GM12878 (cell line): Measurements from ENCODE around the gene CRYBB1.

Source experiments
- CREB1 ChIP-seq: IDR thresholded peaks from 2 replicates; pipeline ENCODE4 v1.6.1; 2012; ENCODE audit warnings: low read depth, mild to moderate bottlenecking, inconsistent platforms
- MXI1 ChIP-seq: fragments of 150-350 bp; IDR thresholded peaks from 2 replicates; pipeline ENCODE4 v1.6.1; 2011; ENCODE audit warnings: low read depth, mild to moderate bottlenecking, inconsistent platforms, low read length, improper control_type of control experiment
- NFYB ChIP-seq: IDR thresholded peaks from 2 replicates; pipeline ENCODE4 v1.6.1; 2011; ENCODE audit warnings: low read depth, mild to moderate bottlenecking, low read length, improper control_type of control experiment, moderate library complexity; ENCODE audit not compliant: insufficient read depth
- SREBF2 ChIP-seq: IDR thresholded peaks from 2 replicates; pipeline ENCODE4 v1.6.1; 2012; ENCODE audit warnings: mild to moderate bottlenecking, low read length
- TARDBP ChIP-seq: IDR thresholded peaks from 2 replicates; pipeline ENCODE4 v1.6.1; 2016; ENCODE audit warnings: borderline replicate concordance
- ZNF217 ChIP-seq: fragments of 450-650 bp; IDR thresholded peaks from 2 replicates; pipeline ENCODE4 v1.6.1; 2017; ENCODE audit warnings: antibody characterized with exemption, mild to moderate bottlenecking

GRCh38 chr22:26602127-26602526, 15.7 kb downstream of the CRYBB1 start:
- TF ChIP-seq MXI1 (no peak), NFYB (no peak), TARDBP (no peak), CREB1 (no peak), SREBF2 (no peak), ZNF217 (no peak)
